Panc1 (cell line): Measurements from ENCODE around the gene VWA7. TPM values are rescaled to one million over a fixed set of nuclear protein-coding genes. Genes with fewer than 3 reads are reported as not detected.

ENCODE experiments used
- ATAC-seq: fragments of 200-7000 bp; cut with Tn5 transposase; 2 replicates; pipeline ENCODE4 v1.9.1; 2020; ENCODE audit warnings: mild to moderate bottlenecking, moderate library complexity
- BruUV-seq: library from RNA; stranded (reverse); fragments of 400-500 nt; replicated peaks from 2 replicates; lab custom pipeline; 2021; lab: Mats Ljungman, UMichigan
- CTCF ChIA-PET: fragments of 300-600 bp; sonication (Branson Sonifier 250); formaldehyde crosslinking; loops from one replicate; lab custom pipeline; 2022; ENCODE audit warnings: antibody characterized with exemption; lab: Charles Lee
- POLR2A ChIA-PET: fragments of 300-600 bp; sonication (Branson Sonifier 250); formaldehyde crosslinking; loops from one replicate; lab custom pipeline; 2022; ENCODE audit warnings: antibody characterized with exemption; lab: Charles Lee
- DNase-seq: peaks from one replicate; pipeline ENCODE4 v3.0.0-alpha.2; 2010; ENCODE audit warnings: low read depth, low spot score
- H3K27ac ChIP-seq: 2 replicates; pipeline ENCODE4 v1.5.1; 2011; ENCODE audit warnings: mild to moderate bottlenecking, low read length, inconsistent platforms
- H3K27me3 ChIP-seq: fragments of 200-500 bp; sonication (Bioruptor generic); 2 replicates; pipeline ENCODE4 v1.6.0; 2014; ENCODE audit warnings: low read length, inconsistent platforms; ENCODE audit not compliant: control insufficient read depth, insufficient read depth
- H3K36me3 ChIP-seq: fragments of 200-500 bp; sonication (Bioruptor generic); 2 replicates; pipeline ENCODE4 v1.5.1; 2014; ENCODE audit warnings: inconsistent platforms, mild to moderate bottlenecking, low read length, moderate library complexity; ENCODE audit not compliant: control insufficient read depth, insufficient read depth
- H3K4me1 ChIP-seq: 2 replicates; pipeline ENCODE4 v1.5.1; 2011; ENCODE audit warnings: inconsistent platforms, mild to moderate bottlenecking, low read length, moderate library complexity; ENCODE audit not compliant: control insufficient read depth, insufficient read depth
- H3K4me3 ChIP-seq, 2 experiments: 2 replicates each; pipeline ENCODE4 v1.5.1; 2011 to 2012; ENCODE audit warnings: low read depth in 2 of 2, low read length in 2 of 2, mild to moderate bottlenecking in 2 of 2, inconsistent platforms in 1 of 2, moderate library complexity in 1 of 2
- H3K9me3 ChIP-seq: fragments of 200-500 bp; sonication (Bioruptor generic); 2 replicates; pipeline ENCODE4 v1.5.1; 2014; ENCODE audit warnings: low read depth, mild to moderate bottlenecking, inconsistent platforms, low read length, moderate library complexity; ENCODE audit not compliant: control insufficient read depth, insufficient read depth
- POLR2AphosphoS5 ChIP-seq: IDR thresholded peaks from 2 replicates; pipeline ENCODE4 v1.6.1; 2012; ENCODE audit warnings: mild to moderate bottlenecking, low read depth, low read length, moderate library complexity
- SIN3A ChIP-seq: IDR thresholded peaks from 2 replicates; pipeline ENCODE4 v1.6.1; 2012; ENCODE audit warnings: low read depth, mild to moderate bottlenecking, low read length, moderate library complexity, borderline replicate concordance; ENCODE audit not compliant: insufficient read depth
- TCF7L2 ChIP-seq: IDR thresholded peaks from 2 replicates; pipeline ENCODE4 v1.6.1; 2011; ENCODE audit warnings: mild to moderate bottlenecking, low read depth, low read length, inconsistent platforms
- in situ Hi-C: cut with HindIII; loops from 2 replicates; pipeline ENCODE4 v1.10.0; 2016; ENCODE audit warnings: low sequenced_read_pairs, low pct_unique_long_range_greater_than_20kb
- intact Hi-C: fragments of 100-400 bp; cut with micrococcal nuclease; formaldehyde crosslinking; loops from one replicate; pipeline ENCODE4 v1.10.0; 2022; ENCODE audit not compliant: unreplicated experiment
- total RNA-seq: library from RNA; stranded (reverse); gene quantifications from one replicate; pipeline ENCODE4 v1.2.1, GENCODE V29; 2021; ENCODE audit not compliant: unreplicated experiment
- TF ChIP-seq, protein P1 (sequence below): fragments of 450-650 bp; IDR thresholded peaks from 2 replicates; pipeline ENCODE4 v1.5.1; 2017; ENCODE audit warnings: mild to moderate bottlenecking
- TF ChIP-seq, protein P2 (sequence below), 2 experiments: IDR thresholded peaks; 2 replicates each; pipeline ENCODE4 v1.6.1; 2011 to 2012; ENCODE audit warnings: low read depth in 2 of 2, control low read depth in 1 of 2, low read length in 1 of 2, mild to moderate bottlenecking in 1 of 2, moderate library complexity in 1 of 2; ENCODE audit not compliant: insufficient read depth in 1 of 2

Gene VWA7
- total RNA-seq, 1 experiment from 2014 or later = 4.3 TPM

DNA sequence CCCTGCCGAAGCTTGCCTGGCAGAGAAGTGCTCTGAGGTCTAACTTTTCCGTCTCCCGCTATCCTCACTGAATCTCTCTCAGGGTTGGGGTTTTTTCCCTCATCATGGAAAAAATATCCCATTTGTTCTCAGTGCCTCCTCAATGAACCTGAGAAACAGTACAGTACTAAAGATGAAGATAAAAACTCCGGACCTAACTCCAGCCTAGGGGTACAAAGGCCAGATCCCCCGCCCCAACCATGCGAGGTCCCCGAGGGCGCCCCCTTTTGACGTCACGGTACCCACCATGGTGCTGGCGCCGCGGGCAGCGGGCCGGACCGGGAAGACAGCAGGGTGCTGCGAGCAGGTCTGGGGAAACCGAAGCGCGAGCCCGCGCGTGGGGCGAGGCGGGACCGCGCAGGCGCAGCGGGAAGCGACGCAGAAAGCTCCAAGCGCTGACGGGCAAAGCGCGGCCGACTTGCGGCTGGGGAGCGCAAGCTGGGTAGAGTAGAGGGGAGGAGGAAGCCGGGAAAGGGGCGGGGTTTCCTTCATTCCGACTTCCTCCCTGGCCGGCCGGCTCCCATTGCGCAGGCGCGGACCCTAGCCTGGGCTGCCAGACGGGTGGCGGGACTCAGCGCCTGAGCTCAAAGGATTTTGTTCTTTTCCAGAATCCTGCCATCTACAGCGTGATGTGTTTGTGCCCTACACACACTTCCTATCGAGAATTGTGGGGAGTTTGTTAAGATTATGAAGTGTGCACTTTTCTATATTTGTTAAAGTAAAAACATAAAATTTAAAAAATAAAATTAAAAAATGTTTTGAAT lies 29.5 kb upstream of the VWA7 start, which contains the start of gene LSM2:
Gene LSM2 (minus strand): TSS at position 497 of the 803 bp plus-strand sequence. CDS start 209 bp downstream, at position 288.
- ChIA-PET POLR2A (interaction anchor here (0.7 to 1.7 kb wide), 3 partner anchors 9 to 116 kb away, joined by 5 to 13 read pairs (median 11); partner anchors contain the start of genes HSPA1A, HSPA1B and HSPA1L), CTCF (interaction anchor here (0.7 to 1.9 kb wide), 5 partner anchors 8 to 34 kb away, joined by 3 to 6 read pairs (median 3); partner anchors contain the start of gene HSPA1L)
- in situ Hi-C loops (no loop called here), intact Hi-C loops (no loop called here)
- Histone ChIP-seq H3K4me1 (peaks cover 8% of the 10 kb centered on the region), H3K36me3 (peaks cover 5% of the 10 kb centered on the region; the same call in 1 of the 2 replicates), H3K4me3 (peak within 1 kb of the TSS; percentile 85 to 99), H3K27ac (peak within 1 kb of the TSS; percentile 97), H3K27me3 (no peaks in the 10 kb centered on the region), H3K9me3 (no peaks in the 10 kb centered on the region)
- ATAC-seq (peak; percentile 99), DNase-seq (no peak)
- TF ChIP-seq SIN3A = no peak
- TF ChIP-seq, protein P1, sequence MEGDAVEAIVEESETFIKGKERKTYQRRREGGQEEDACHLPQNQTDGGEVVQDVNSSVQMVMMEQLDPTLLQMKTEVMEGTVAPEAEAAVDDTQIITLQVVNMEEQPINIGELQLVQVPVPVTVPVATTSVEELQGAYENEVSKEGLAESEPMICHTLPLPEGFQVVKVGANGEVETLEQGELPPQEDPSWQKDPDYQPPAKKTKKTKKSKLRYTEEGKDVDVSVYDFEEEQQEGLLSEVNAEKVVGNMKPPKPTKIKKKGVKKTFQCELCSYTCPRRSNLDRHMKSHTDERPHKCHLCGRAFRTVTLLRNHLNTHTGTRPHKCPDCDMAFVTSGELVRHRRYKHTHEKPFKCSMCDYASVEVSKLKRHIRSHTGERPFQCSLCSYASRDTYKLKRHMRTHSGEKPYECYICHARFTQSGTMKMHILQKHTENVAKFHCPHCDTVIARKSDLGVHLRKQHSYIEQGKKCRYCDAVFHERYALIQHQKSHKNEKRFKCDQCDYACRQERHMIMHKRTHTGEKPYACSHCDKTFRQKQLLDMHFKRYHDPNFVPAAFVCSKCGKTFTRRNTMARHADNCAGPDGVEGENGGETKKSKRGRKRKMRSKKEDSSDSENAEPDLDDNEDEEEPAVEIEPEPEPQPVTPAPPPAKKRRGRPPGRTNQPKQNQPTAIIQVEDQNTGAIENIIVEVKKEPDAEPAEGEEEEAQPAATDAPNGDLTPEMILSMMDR = no peak; the same call in 1 of the 2 replicates
- peak; percentile 90 for TF ChIP-seq POLR2AphosphoS5
- TF ChIP-seq, protein P2, sequence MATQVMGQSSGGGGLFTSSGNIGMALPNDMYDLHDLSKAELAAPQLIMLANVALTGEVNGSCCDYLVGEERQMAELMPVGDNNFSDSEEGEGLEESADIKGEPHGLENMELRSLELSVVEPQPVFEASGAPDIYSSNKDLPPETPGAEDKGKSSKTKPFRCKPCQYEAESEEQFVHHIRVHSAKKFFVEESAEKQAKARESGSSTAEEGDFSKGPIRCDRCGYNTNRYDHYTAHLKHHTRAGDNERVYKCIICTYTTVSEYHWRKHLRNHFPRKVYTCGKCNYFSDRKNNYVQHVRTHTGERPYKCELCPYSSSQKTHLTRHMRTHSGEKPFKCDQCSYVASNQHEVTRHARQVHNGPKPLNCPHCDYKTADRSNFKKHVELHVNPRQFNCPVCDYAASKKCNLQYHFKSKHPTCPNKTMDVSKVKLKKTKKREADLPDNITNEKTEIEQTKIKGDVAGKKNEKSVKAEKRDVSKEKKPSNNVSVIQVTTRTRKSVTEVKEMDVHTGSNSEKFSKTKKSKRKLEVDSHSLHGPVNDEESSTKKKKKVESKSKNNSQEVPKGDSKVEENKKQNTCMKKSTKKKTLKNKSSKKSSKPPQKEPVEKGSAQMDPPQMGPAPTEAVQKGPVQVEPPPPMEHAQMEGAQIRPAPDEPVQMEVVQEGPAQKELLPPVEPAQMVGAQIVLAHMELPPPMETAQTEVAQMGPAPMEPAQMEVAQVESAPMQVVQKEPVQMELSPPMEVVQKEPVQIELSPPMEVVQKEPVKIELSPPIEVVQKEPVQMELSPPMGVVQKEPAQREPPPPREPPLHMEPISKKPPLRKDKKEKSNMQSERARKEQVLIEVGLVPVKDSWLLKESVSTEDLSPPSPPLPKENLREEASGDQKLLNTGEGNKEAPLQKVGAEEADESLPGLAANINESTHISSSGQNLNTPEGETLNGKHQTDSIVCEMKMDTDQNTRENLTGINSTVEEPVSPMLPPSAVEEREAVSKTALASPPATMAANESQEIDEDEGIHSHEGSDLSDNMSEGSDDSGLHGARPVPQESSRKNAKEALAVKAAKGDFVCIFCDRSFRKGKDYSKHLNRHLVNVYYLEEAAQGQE (IDR thresholded peaks at IDR 0.05; ENCODE audit: insufficient read depth in 1 of 2, low read depth in 2 of 2, low read length in 1 of 2) = no peak
- TF ChIP-seq TCF7L2 = no peak
- BruUV-seq = no TSS peak

DNA sequence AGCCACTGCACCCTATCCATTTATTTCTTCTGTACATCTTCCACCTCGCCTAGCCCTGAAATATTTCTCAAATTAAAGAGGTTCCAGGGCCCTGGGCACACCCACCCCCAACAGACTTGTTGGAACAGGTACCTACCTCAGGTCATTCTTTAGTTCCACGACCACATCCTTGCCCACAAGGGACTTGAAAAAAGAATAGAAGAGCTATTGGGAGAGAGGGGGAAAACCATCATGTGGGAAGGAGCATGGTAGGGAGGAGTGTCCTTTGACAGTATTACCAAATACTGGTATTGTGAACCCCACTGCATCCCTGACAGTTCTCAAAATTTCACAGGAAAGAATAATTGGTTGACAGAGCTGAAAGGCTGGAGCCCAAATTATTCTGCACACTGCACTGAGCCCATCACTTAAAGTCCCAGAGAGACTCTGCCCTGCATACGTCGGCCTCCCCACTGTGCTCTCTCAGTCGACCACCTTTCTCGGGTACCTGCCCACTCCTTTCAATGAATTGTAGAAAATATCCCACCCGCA lies 28.9 kb upstream of the VWA7 start:
- POLR2A ChIA-PET = interaction anchor here (0.5 to 1.7 kb wide), 3 partner anchors 9 to 1942 kb away, joined by 3 to 13 read pairs (median 5); partner anchors contain the start of genes HSPA1A, HSPA1B and HSPA1L
- no peaks in the 10 kb centered on the region for H3K27me3 ChIP-seq
- in situ Hi-C loops = no loop called here

More for the DNA sequence above, 28.9 kb upstream of the VWA7 start:
- intact Hi-C loops = no loop called here
- H3K36me3 ChIP-seq = peaks cover 5% of the 10 kb centered on the region; the same call in 1 of the 2 replicates
- peak overlapping the region; percentile 97 for H3K27ac ChIP-seq
- BruUV-seq = no TSS peak
- H3K9me3 ChIP-seq = no peaks in the 10 kb centered on the region
- H3K4me1 ChIP-seq = peaks cover 8% of the 10 kb centered on the region
- H3K4me3 ChIP-seq = peak overlapping the region; percentile 85 to 99
- DNase-seq (no peak), ATAC-seq (peak; percentile 7; the same call in 1 of the 2 replicates)
- CTCF ChIA-PET = interaction anchor here (0.8 to 1.9 kb wide), 2 partner anchors 9 to 33 kb away, joined by 3 to 6 read pairs; no protein-coding TSS in a partner anchor
- TF ChIP-seq, protein P1 = no peak
- TF ChIP-seq SIN3A (no peak), POLR2AphosphoS5 (no peak), TCF7L2 (no peak)
- TF ChIP-seq, protein P2 (IDR thresholded peaks at IDR 0.05; ENCODE audit: insufficient read depth in 1 of 2, low read depth in 2 of 2, low read length in 1 of 2) = no peak
